Activated CD8-positive, alpha-beta memory T cell treated with anti-CD3 and anti-CD28 coated beads, Interleukin-2, amount 50 U/mL, for 24 hours (primary cell): ENCODE measurements around the gene METRN.
"Not testable (repeated sequence)": the region's sequence is repeated elsewhere in the genome, so short reads cannot be mapped to it uniquely, and the experiment has no call there.

Source experiments
- DNase-seq: peaks from one replicate; pipeline ENCODE4 v3.0.0-alpha.2; 2020; ENCODE audit errors: extremely low read depth

METRN gene

GRCh38 chr16:709566-710499 is 5.1 kb upstream of the METRN start:
- no peak for DNase-seq

GRCh38 chr16:710500-711075 is 4.3 kb upstream of the METRN start:
- DNase-seq = no peak

- no peak for DNase-seq
Measured at GRCh38 chr16:711084-711483, 3.8 kb upstream of the METRN start.

- DNase-seq = peak; percentile 33
Measured at GRCh38 chr16:711548-712320, 3.2 kb upstream of the METRN start.

- not testable (repeated sequence) for DNase-seq
Measured at GRCh38 chr16:712740-713250, 2.1 kb upstream of the METRN start.

GRCh38 chr16:714079-714478 is 839 bp upstream of the METRN start:
- DNase-seq = no peak

GRCh38 chr16:715477-716199 is 720 bp downstream of the METRN start:
- DNase-seq = no peak

GRCh38 chr16:716200-716568 is 1.3 kb downstream of the METRN start:
- no peak for DNase-seq

GRCh38 chr16:716768-717325 is 1.9 kb downstream of the METRN start:
- DNase-seq = no peak

GRCh38 chr16:717450-718245 is 2.7 kb downstream of the METRN start:
- DNase-seq = no peak

- no peak for DNase-seq
Measured at GRCh38 chr16:718389-718788, 3.5 kb downstream of the METRN start.

- no peak for DNase-seq
Measured at GRCh38 chr16:718922-719321, 4.0 kb downstream of the METRN start.

GRCh38 chr16:719815-720446 is 5.0 kb downstream of the METRN start:
- DNase-seq = no peak

GRCh38 chr16:720447-720989 is 5.6 kb downstream of the METRN start:
- DNase-seq = no peak

- peak; percentile 27 for DNase-seq
Measured at GRCh38 chr16:720990-721764, 6.3 kb downstream of the METRN start, which contains the start of gene ANTKMT. ANTKMT (plus strand) TSS chr16:721146; CDS start chr16:721275, 129 bp downstream.

- DNase-seq = no peak
Measured at GRCh38 chr16:721765-722540, 7.0 kb downstream of the METRN start.

GRCh38 chr16:722835-723633 is 8.1 kb downstream of the METRN start:
- no peak for DNase-seq
